K562 (cell line): ENCODE results near the gene CBX2. TPM values are rescaled to one million over a fixed set of nuclear protein-coding genes. Genes with fewer than 3 reads are reported as not detected.

Source experiments
- ATAC-seq: fragments of 200-7000 bp; cut with Tn5 transposase; 3 replicates; pipeline ENCODE4 v1.9.1; 2020; ENCODE audit warnings: moderate library complexity
- BruUV-seq: library from RNA; stranded (reverse); fragments of 400-500 nt; replicated peaks from 2 replicates; lab custom pipeline; 2021; lab: Mats Ljungman, UMichigan
- CTCF ChIA-PET: fragments of 300-600 bp; formaldehyde crosslinking; extraction: SDS; loops from one replicate; lab custom pipeline; 2021; ENCODE audit warnings: low intra/inter-chr PET ratio; lab: Yijun Ruan, JAX
- POLR2A ChIA-PET: fragments of 300-600, 350-650 bp; sonication (Branson Sonifier 250); formaldehyde crosslinking; extraction: SDS; loops from one replicate; lab custom pipeline; 2021; ENCODE audit warnings: antibody characterized with exemption, inconsistent platforms; lab: Yijun Ruan, JAX
- DNase-seq, 4 experiments: peaks; one replicate each; pipeline versions ENCODE4 v3.0.0 to v3.0.0-alpha.2; 2011 to 2018; ENCODE audit warnings: low spot score in 3 of 4, mixed read lengths in 3 of 4; ENCODE audit errors: extremely low read depth in 1 of 4
- FAIRE-seq: peaks from 2 replicates; lab custom pipeline; 2011; peaks lifted over from hg19 to GRCh38; lab: Jason Lieb, UNC
- H2AFZ ChIP-seq: 2 replicates; pipeline ENCODE4 v1.6.0; 2011; ENCODE audit warnings: low read depth, low read length, control low read depth, inconsistent platforms
- H3K27ac ChIP-seq: fragments of 200-600 bp; 3 replicates; pipeline ENCODE4 v1.8.0; 2011; ENCODE audit warnings: low read depth, mild to moderate bottlenecking, control low read depth, inconsistent platforms, low read length, moderate library complexity, mixed read lengths; ENCODE audit errors: extremely low read depth
- H3K27me3 ChIP-seq, 2 experiments: fragments of 300-600 bp in 1 of 2; 2 replicates in 1 of 2; 3 replicates in 1 of 2; pipeline versions ENCODE4 v1.6.0 to v1.8.0; 2011; ENCODE audit warnings: inconsistent platforms in 2 of 2, low read length in 2 of 2, mild to moderate bottlenecking in 1 of 2, mixed read lengths in 1 of 2, moderate library complexity in 1 of 2; ENCODE audit not compliant: control insufficient read depth in 2 of 2, insufficient read depth in 2 of 2
- H3K36me3 ChIP-seq: fragments of 300-600 bp; 3 replicates; pipeline ENCODE4 v1.8.0; 2011; ENCODE audit warnings: mild to moderate bottlenecking, low read length, inconsistent platforms; ENCODE audit not compliant: control insufficient read depth, insufficient read depth
- H3K4me1 ChIP-seq, 2 experiments: fragments of 200-600 bp in 1 of 2; replicated peaks in 1 of 2; 2 replicates in 1 of 2; 3 replicates in 1 of 2; pipeline versions ENCODE4 v1.5.1 to v1.8.0; 2011; ENCODE audit warnings: inconsistent platforms in 2 of 2, low read length in 2 of 2, mild to moderate bottlenecking in 1 of 2, mixed read lengths in 1 of 2, moderate library complexity in 1 of 2; ENCODE audit not compliant: control insufficient read depth in 2 of 2, insufficient read depth in 2 of 2
- H3K4me2 ChIP-seq: 2 replicates; pipeline ENCODE4 v1.6.1; 2011; ENCODE audit warnings: low read length, control low read depth, inconsistent platforms, mixed read lengths; ENCODE audit not compliant: insufficient read depth
- H3K4me3 ChIP-seq: fragments of 200-600 bp; sonication (generic), shearing (Covaris generic); 2 replicates; pipeline ENCODE4 v1.5.1; 2016; ENCODE audit warnings: control low read depth, inconsistent platforms
- H3K79me2 ChIP-seq: fragments of 200-600 bp; 3 replicates; pipeline ENCODE4 v1.8.0; 2011; ENCODE audit warnings: low read length, inconsistent platforms; ENCODE audit not compliant: control insufficient read depth, insufficient read depth
- H3K9ac ChIP-seq, 2 experiments: 2 replicates each; pipeline versions ENCODE4 v1.6.0 to v1.6.1; 2011; ENCODE audit warnings: low read depth in 2 of 2, low read length in 2 of 2, control low read depth in 1 of 2, inconsistent platforms in 1 of 2, mild to moderate bottlenecking in 1 of 2, mixed read lengths in 1 of 2; ENCODE audit not compliant: insufficient read depth in 1 of 2
- H3K9me1 ChIP-seq: one replicate; pipeline ENCODE4 v1.6.0; 2011; ENCODE audit warnings: inconsistent platforms, mild to moderate bottlenecking, low read length, moderate library complexity; ENCODE audit not compliant: control insufficient read depth, insufficient read depth
- H3K9me3 ChIP-seq: replicated peaks from 2 replicates; pipeline ENCODE4 v1.5.1; 2011; ENCODE audit warnings: low read depth, low read length, inconsistent platforms; ENCODE audit not compliant: control insufficient read depth, insufficient read depth
- H4K20me1 ChIP-seq: replicated peaks from 2 replicates; pipeline ENCODE4 v1.6.1; 2011; ENCODE audit warnings: low read length, inconsistent platforms, mixed read lengths; ENCODE audit not compliant: control insufficient read depth, insufficient read depth
- ADNP ChIP-seq: fragments of 200-800 bp; sonication (Bioruptor generic); IDR thresholded peaks from 2 replicates; pipeline ENCODE4 v1.6.1; 2016; ENCODE audit warnings: missing genetic modification characterization, missing compliant biosample characterization
- ATF2 ChIP-seq: sonication (generic); formaldehyde crosslinking; IDR thresholded peaks from 2 replicates; pipeline ENCODE4 v1.8.1; 2022; ENCODE audit warnings: missing genetic modification reagents
- CREB1 ChIP-seq, 2 experiments: sonication (generic) in 1 of 2; formaldehyde crosslinking in 1 of 2; IDR thresholded peaks; 2 replicates each; pipeline versions ENCODE4 v1.6.1 to v1.8.0; 2012 to 2022; ENCODE audit warnings: inconsistent platforms in 1 of 2, mild to moderate bottlenecking in 1 of 2, missing genetic modification reagents in 1 of 2, moderate library complexity in 1 of 2
- CSDE1 ChIP-seq, 2 experiments: fragments of 450-650 bp; IDR thresholded peaks; 2 replicates each; pipeline ENCODE4 v1.6.1; 2016; ENCODE audit warnings: mild to moderate bottlenecking in 1 of 2
- ELK3 ChIP-seq: fragments of 450-650 bp; formaldehyde crosslinking; IDR thresholded peaks from 2 replicates; pipeline ENCODE4 v1.4.0; 2020; ENCODE audit warnings: mild to moderate bottlenecking
- HMGXB4 ChIP-seq: sonication (generic); formaldehyde crosslinking; IDR thresholded peaks from 2 replicates; pipeline ENCODE4 v1.8.1; 2023; ENCODE audit warnings: mild to moderate bottlenecking, missing genetic modification reagents
- IFI16 ChIP-seq: fragments of 250-450 bp; sonication (Bioruptor Pico); IDR thresholded peaks from 2 replicates; pipeline ENCODE4 v2.1.2; 2022; ENCODE audit warnings: mild to moderate bottlenecking, inconsistent platforms
- MBD2 ChIP-seq: sonication (generic); IDR thresholded peaks from 2 replicates; pipeline ENCODE4 v1.6.1; 2016; ENCODE audit warnings: low read depth, borderline replicate concordance
- NKRF ChIP-seq: fragments of 450-650 bp; IDR thresholded peaks from 2 replicates; pipeline ENCODE4 v1.6.1; 2016; ENCODE audit warnings: borderline replicate concordance
- WGBS: fragments of 100-300 bp; shearing (Covaris generic); methylation state at CpG from one replicate; pipeline ENCODE4 v1.1.6; 2016; ENCODE audit warnings: low coverage, mixed read lengths; ENCODE audit not compliant: insufficient coverage; ENCODE audit errors: missing lambda C conversion rate; 5-methylcytosine and 5-hydroxymethylcytosine counted together
- in situ Hi-C: fragments of 300-500 bp; cut with MboI; formaldehyde crosslinking; loops from 4 replicates; pipeline ENCODE4 v1.15.0; 2018; ENCODE audit warnings: inconsistent platforms, mixed read lengths
- intact Hi-C: fragments of 100-400 bp; cut with micrococcal nuclease; formaldehyde crosslinking; loops from 2 replicates; pipeline ENCODE4 v1.14.2; 2022
- polyA plus RNA-seq, 8 experiments: library from polyadenylated mRNA; depleted of rRNA in 4 of 8; stranded (reverse) in 5 of 8; unstranded in 3 of 8; fragments of >200 nt; fragmentation: Nextera tagmentation in 2 of 8; fragmentation: Illumina TruSeq in 1 of 8; extraction: Ambion mirVana in 2 of 8; extraction: Trizol in 1 of 8; gene quantifications; 2 replicates each; pipeline versions ENCODE4 v1.2.1 to v1.2.3, GENCODE V29; 2011 to 2014; ENCODE audit warnings: inconsistent platforms in 1 of 8, missing spikeins in 1 of 8
- total RNA-seq, 7 experiments: library from RNA; depleted of rRNA in 6 of 7; stranded (reverse); fragments of >200 nt in 6 of 7; fragmentation: Illumina TruSeq in 2 of 7; extraction: Trizol in 2 of 7; gene quantifications; 2 replicates each; pipeline versions ENCODE4 v1.2.1 to v1.2.3, GENCODE V29; 2011 to 2021; ENCODE audit warnings: low replicate concordance in 1 of 7

The CBX2 gene
- total and polyA plus RNA-seq, 9 of the 15 experiments (the other 6 are each of a cell fraction or from before 2014, with no cell fraction given), result 0.66 to 26.9 (median 13.9) TPM

GRCh38 chr17:79796444-79796762 lies 18.5 kb downstream of the CBX2 start (continued):
- TF ChIP-seq NKRF, result no peak
- no peak for TF ChIP-seq MBD2
- no peak for TF ChIP-seq IFI16 (CRISPR knock-in tag)
- peak; percentile 29; the same call in 1 of the 2 replicates for TF ChIP-seq HMGXB4 (CRISPR knock-in tag)

GRCh38 chr17:79796763-79797491 lies 19.0 kb downstream of the CBX2 start, which contains the start of gene CBX8:
TSS of gene CBX8 (minus strand) at chr17:79797077. CDS start at chr17:79796998, 79 bp downstream.
- FAIRE-seq (peak; percentile 99), ATAC-seq (peak; percentile 93), DNase-seq (peak; percentile 95 to 100 (median 98))
- Histone ChIP-seq H3K4me2 (peak within 1 kb of the TSS; percentile 88), H2AFZ (peak within 1 kb of the TSS; percentile 92), H3K27ac (peak within 1 kb of the TSS; percentile 96), H4K20me1 (no peaks in the 10 kb centered on the region), H3K27me3 (no peaks in the 10 kb centered on the region), H3K4me3 (peak within 1 kb of the TSS; percentile 84), H3K9me3 (no peaks in the 10 kb centered on the region), H3K79me2 (peaks cover 20% of the 10 kb centered on the region), H3K36me3 (peaks cover 20% of the 10 kb centered on the region; the same call in 2 of the 3 replicates), H3K4me1 (peaks cover 21 to 71% of the 10 kb centered on the region in 2 experiments), H3K9me1 (no peaks in the 10 kb centered on the region), H3K9ac (peak within 1 kb of the TSS; percentile 87 to 100)
- BruUV-seq, result no TSS peak
- 0% methylated on average over 3 of the region's 79 CpGs for WGBS
- ChIA-PET CTCF (interaction anchor here (0.7 kb wide), 1 partner anchor 38 kb away, joined by 4 read pairs; no protein-coding TSS in a partner anchor), POLR2A (interaction anchor here (0.6 to 2.1 kb wide), 12 partner anchors 10 to 1836 kb away, joined by 3 to 18 read pairs (median 5); partner anchors contain the start of gene CBX4)
- intact Hi-C loops, result loop anchor here (5.0 kb wide), 1 partner anchor 40 kb away; the partner anchor contains the start of gene CBX4
- in situ Hi-C loops, result no loop called here
- TF ChIP-seq ATF2 (no peak), CREB1 (IDR thresholded peaks at IDR 0.05) (peak; percentile 92), CREB1 (CRISPR knock-in tag; IDR thresholded peaks at IDR 0.05) (peak; percentile 96), CSDE1 (IDR thresholded peaks at IDR 0.05) (peak in 1 of 2 experiments; percentile 62; a peak in 1 of 4 replicates), ELK3 (no peak), ADNP (no peak)
